HCT116 (cell line): ENCODE data around the gene RAB34. TPM values are rescaled to one million over a fixed set of nuclear protein-coding genes. Genes with fewer than 3 reads are reported as not detected.

Experiments
- ATAC-seq: fragments of 200-7000 bp; cut with Tn5 transposase; 2 replicates; pipeline ENCODE4 v1.9.1; 2020; ENCODE audit warnings: mild to moderate bottlenecking, moderate library complexity
- BruUV-seq: library from RNA; stranded (reverse); fragments of 400-500 nt; replicated peaks from 2 replicates; lab custom pipeline; 2021; lab: Mats Ljungman, UMichigan
- CTCF ChIA-PET: fragments of 300-600 bp; sonication (Branson Sonifier 250); formaldehyde crosslinking; loops from one replicate; lab custom pipeline; 2021; ENCODE audit warnings: antibody characterized with exemption; lab: Charles Lee
- POLR2A ChIA-PET: fragments of 300-600, 350-600 bp; sonication (Branson Sonifier 250); formaldehyde crosslinking; loops from one replicate; lab custom pipeline; 2021; ENCODE audit warnings: antibody characterized with exemption; lab: Charles Lee
- RAD21 ChIA-PET, 2 experiments: fragments of 300-600 bp; sonication (Branson Sonifier 250); formaldehyde crosslinking; loops; one replicate each; lab custom pipeline; 2023; ENCODE audit warnings: low total read pairs in 2 of 2; ENCODE audit not compliant: uncharacterized antibody in 2 of 2, unreplicated experiment in 2 of 2, low non-redundant PET in 1 of 2; lab: Charles Lee
- DNase-seq: peaks from one replicate; pipeline ENCODE4 v3.0.0-alpha.2; 2010; ENCODE audit warnings: low read depth, low spot score
- H2AFZ ChIP-seq: fragments of 200-600 bp; shearing (Covaris generic), sonication (generic); 2 replicates; pipeline ENCODE4 v1.6.1; 2017; ENCODE audit warnings: low read depth, mixed run types, mixed read lengths, antibody characterized with exemption, low read length; ENCODE audit not compliant: poor library complexity, severe bottlenecking
- H3K27ac ChIP-seq: 2 replicates; pipeline ENCODE4 v1.5.1; 2012; ENCODE audit warnings: low read depth, low read length
- H3K27me3 ChIP-seq: fragments of 200-600 bp; sonication (generic); 2 replicates; pipeline ENCODE4 v1.6.1; 2016; ENCODE audit warnings: mixed run types, low read length, mixed read lengths; ENCODE audit not compliant: insufficient read depth
- H3K36me3 ChIP-seq, 2 experiments: fragments of 200-500 bp in 1 of 2; fragments of 200-600 bp in 1 of 2; sonication (Bioruptor generic) in 1 of 2; sonication (generic) in 1 of 2; 2 replicates each; pipeline versions ENCODE4 v1.5.1 to v1.6.1; 2014 to 2016; ENCODE audit warnings: low read length in 2 of 2, inconsistent platforms in 1 of 2, mixed read lengths in 1 of 2, mixed run types in 1 of 2; ENCODE audit not compliant: insufficient read depth in 2 of 2, control insufficient read depth in 1 of 2
- H3K4me1 ChIP-seq, 2 experiments: fragments of 200-600 bp in 1 of 2; sonication (generic) in 1 of 2; 2 replicates each; pipeline versions ENCODE4 v1.5.1 to v1.6.1; 2012 to 2017; ENCODE audit warnings: low read length in 2 of 2, inconsistent platforms in 1 of 2, mild to moderate bottlenecking in 1 of 2, mixed read lengths in 1 of 2, mixed run types in 1 of 2, moderate library complexity in 1 of 2; ENCODE audit not compliant: insufficient read depth in 2 of 2, control insufficient read depth in 1 of 2
- H3K4me2 ChIP-seq: fragments of 200-600 bp; sonication (generic); 2 replicates; pipeline ENCODE4 v1.6.1; 2017; ENCODE audit warnings: mixed run types, low read length, mixed read lengths
- H3K4me3 ChIP-seq, 2 experiments: fragments of 200-600 bp in 1 of 2; sonication (generic) in 1 of 2; replicated peaks in 1 of 2; 2 replicates each; pipeline ENCODE4 v1.5.1; 2011 to 2016; ENCODE audit warnings: low read length in 2 of 2, control low read depth in 1 of 2, low read depth in 1 of 2, mild to moderate bottlenecking in 1 of 2, mixed read lengths in 1 of 2, mixed run types in 1 of 2
- H3K79me2 ChIP-seq: fragments of 200-600 bp; sonication (generic); 2 replicates; pipeline ENCODE4 v1.6.1; 2017; ENCODE audit warnings: mild to moderate bottlenecking, mixed run types, low read length, moderate library complexity, mixed read lengths; ENCODE audit not compliant: insufficient read depth
- H3K9ac ChIP-seq: fragments of 200-600 bp; sonication (generic); 2 replicates; pipeline ENCODE4 v1.6.1; 2016; ENCODE audit warnings: low read length, mixed read lengths
- H3K9me2 ChIP-seq: fragments of 200-600 bp; sonication (generic), shearing (Covaris generic); 2 replicates; pipeline ENCODE4 v1.6.1; 2017; ENCODE audit warnings: mixed run types, mild to moderate bottlenecking, moderate library complexity; ENCODE audit not compliant: insufficient read depth
- H3K9me3 ChIP-seq, 2 experiments: fragments of 200-500 bp in 1 of 2; fragments of 200-600 bp in 1 of 2; sonication (Bioruptor generic) in 1 of 2; sonication (generic) in 1 of 2; 2 replicates each; pipeline ENCODE4 v1.6.1; 2014 to 2017; ENCODE audit warnings: low read length in 2 of 2, mixed read lengths in 2 of 2, inconsistent platforms in 1 of 2, low read depth in 1 of 2, mild to moderate bottlenecking in 1 of 2, mixed run types in 1 of 2, moderate library complexity in 1 of 2; ENCODE audit not compliant: control insufficient read depth in 1 of 2, insufficient read depth in 1 of 2
- H4K20me1 ChIP-seq: fragments of 200-600 bp; sonication (generic), shearing (Covaris generic); 2 replicates; pipeline ENCODE4 v1.6.1; 2017; ENCODE audit warnings: mixed run types, mild to moderate bottlenecking, moderate library complexity; ENCODE audit not compliant: insufficient read depth
- ATF3 ChIP-seq: IDR thresholded peaks from 2 replicates; pipeline ENCODE4 v1.6.1; 2012
- CBX3 ChIP-seq: IDR thresholded peaks from 2 replicates; pipeline ENCODE4 v1.6.1; 2012; ENCODE audit warnings: low read depth
- CEBPB ChIP-seq: IDR thresholded peaks from 2 replicates; pipeline ENCODE4 v1.6.1; 2012; ENCODE audit warnings: low read depth
- CTCF ChIP-seq, 3 experiments: fragments of 200-600 bp in 1 of 3; sonication (generic) in 1 of 3; IDR thresholded peaks in 2 of 3; conservative IDR thresholded peaks in 1 of 3; 2 replicates each; pipeline ENCODE4 v1.5.1; 2012 to 2017; ENCODE audit warnings: low read depth in 2 of 3, low read length in 2 of 3, antibody characterized with exemption in 1 of 3, borderline replicate concordance in 1 of 3, control low read depth in 1 of 3, mild to moderate bottlenecking in 1 of 3, mixed read lengths in 1 of 3, mixed run types in 1 of 3, moderate library complexity in 1 of 3; ENCODE audit not compliant: insufficient read depth in 1 of 3
- EGR1 ChIP-seq: IDR thresholded peaks from 2 replicates; pipeline ENCODE4 v1.6.1; 2012; ENCODE audit warnings: low read depth
- ELF1 ChIP-seq: IDR thresholded peaks from 2 replicates; pipeline ENCODE4 v1.6.1; 2012; ENCODE audit warnings: low read depth, borderline replicate concordance
- EZH2phosphoT487 ChIP-seq: fragments of 200-600 bp; IDR thresholded peaks from 2 replicates; pipeline ENCODE4 v1.6.1; 2018; ENCODE audit warnings: antibody characterized with exemption, borderline replicate concordance
- FOSL1 ChIP-seq: IDR thresholded peaks from 2 replicates; pipeline ENCODE4 v1.6.1; 2012; ENCODE audit warnings: low read depth
- JUND ChIP-seq: IDR thresholded peaks from 2 replicates; pipeline ENCODE4 v1.6.1; 2012
- MAX ChIP-seq: IDR thresholded peaks from 2 replicates; pipeline ENCODE4 v1.6.1; 2012
- POLR2A ChIP-seq: IDR thresholded peaks from 2 replicates; pipeline ENCODE4 v1.7.0; 2011; ENCODE audit warnings: borderline replicate concordance; ENCODE audit not compliant: insufficient read depth, insufficient read length; ENCODE audit errors: extremely low read depth
- POLR2AphosphoS5 ChIP-seq: IDR thresholded peaks from 2 replicates; pipeline ENCODE4 v1.6.1; 2011; ENCODE audit warnings: mild to moderate bottlenecking, low read depth, low read length, moderate library complexity
- RAD21 ChIP-seq: IDR thresholded peaks from 2 replicates; pipeline ENCODE4 v1.6.1; 2012; ENCODE audit warnings: low read depth, mild to moderate bottlenecking
- REST ChIP-seq: IDR thresholded peaks from 2 replicates; pipeline ENCODE4 v1.6.1; 2012; ENCODE audit warnings: low read depth
- SIN3A ChIP-seq: IDR thresholded peaks from 2 replicates; pipeline ENCODE4 v1.6.1; 2012; ENCODE audit warnings: low read depth
- SP1 ChIP-seq: IDR thresholded peaks from 2 replicates; pipeline ENCODE4 v1.6.1; 2012; ENCODE audit warnings: low read depth
- SRF ChIP-seq: IDR thresholded peaks from 2 replicates; pipeline ENCODE4 v1.6.1; 2012; ENCODE audit warnings: low read depth
- YY1 ChIP-seq: IDR thresholded peaks from 2 replicates; pipeline ENCODE4 v1.6.1; 2011; ENCODE audit warnings: low read length, low read depth, moderate library complexity, mild to moderate bottlenecking; ENCODE audit not compliant: insufficient replicate concordance; ENCODE audit errors: extremely low read depth
- ZFX ChIP-seq: fragments of 450-650 bp; IDR thresholded peaks from 2 replicates; pipeline ENCODE4 v1.6.1; 2017
- ZNF274 ChIP-seq: fragments of 200-500 bp; sonication (Bioruptor generic); IDR thresholded peaks from 2 replicates; pipeline ENCODE4 v1.6.1; 2014; ENCODE audit warnings: mild to moderate bottlenecking, low read depth, low read length, inconsistent platforms
- intact Hi-C: fragments of 100-400 bp; cut with micrococcal nuclease; formaldehyde crosslinking; loops from 2 replicates; pipeline ENCODE4 v1.10.0; 2022
- total RNA-seq: library from RNA; stranded (reverse); gene quantifications from one replicate; pipeline ENCODE4 v1.2.1, GENCODE V29; 2021; ENCODE audit not compliant: unreplicated experiment

The RAB34 gene
- total RNA-seq, 1 experiment from 2014 or later, result 0.59 TPM

GRCh38 chr17:28728364-28729200 lies 10.9 kb upstream of the RAB34 start, which contains the start of gene NEK8:
NEK8 (plus strand) TSS chr17:28728788; CDS start chr17:28728814, 26 bp downstream.
- peak within 1 kb of the TSS; percentile 90 for H3K9ac ChIP-seq
- CTCF ChIA-PET, result interaction anchor here (0.7 to 5.2 kb wide), 15 partner anchors 9 to 388 kb away, joined by 4 to 207 read pairs (median 9); partner anchors contain the start of genes FLOT2, PHF12, RPL23A and TRAF4
- H3K27me3 ChIP-seq, result no peaks in the 10 kb centered on the region
- H3K9me3 ChIP-seq, result no peaks in the 10 kb centered on the region
- no TSS peak for BruUV-seq
- H3K9me2 ChIP-seq, result no peaks in the 10 kb centered on the region
- peak within 1 kb of the TSS; percentile 99 for H3K4me2 ChIP-seq
- RAD21 ChIA-PET, result interaction anchor here (0.8 to 3.3 kb wide), 6 partner anchors 14 to 151 kb away, joined by 3 to 28 read pairs (median 10); partner anchors contain the start of gene TRAF4 (in 1 of the 2)
- H3K4me3 ChIP-seq, result peak within 1 kb of the TSS; percentile 59 to 71
- H3K27ac ChIP-seq, result peak within 1 kb of the TSS; percentile 89
- POLR2A ChIA-PET, result interaction anchor here (1.0 to 5.4 kb wide), 12 partner anchors 9 to 448 kb away, joined by 3 to 149 read pairs (median 4); partner anchors contain the start of genes FLOT2, RPL23A and TRAF4
- peaks cover 2 to 8% of the 10 kb centered on the region in 2 experiments; a peak in 2 of 4 replicates for H3K36me3 ChIP-seq
- ATAC-seq, result peak; percentile 42
- DNase-seq, result peak; percentile 88
- TF ChIP-seq YY1, result no peak
- TF ChIP-seq FOSL1, result no peak
- TF ChIP-seq ATF3, result no peak
- no peak for TF ChIP-seq EGR1
- no peak for TF ChIP-seq REST
- TF ChIP-seq ZNF274, result no peak
- no peak for TF ChIP-seq EZH2phosphoT487
- peak; percentile 73 for TF ChIP-seq POLR2AphosphoS5
- TF ChIP-seq RAD21, result no peak
- peak; percentile 63; the same call in 1 of the 2 replicates for TF ChIP-seq SP1
- 0 out of 2 replicates have a peak, but pooled peaks have one; percentile 47 for TF ChIP-seq SIN3A
- peak; percentile 29; the same call in 1 of the 2 replicates for TF ChIP-seq ZFX
- no peak for TF ChIP-seq CTCF (IDR thresholded peaks at IDR 0.05 in 2 of 3, conservative IDR thresholded peaks at IDR 0.05 in 1 of 3; ENCODE audit: borderline replicate concordance in 1 of 3, insufficient read depth in 1 of 3, low read depth in 2 of 3, low read length in 2 of 3)
- TF ChIP-seq SRF, result no peak
- TF ChIP-seq POLR2A, result no peak
- TF ChIP-seq CEBPB, result no peak
- TF ChIP-seq ELF1, result no peak; the same call in 1 of the 2 replicates
- no peak for TF ChIP-seq JUND
- no peak for TF ChIP-seq CBX3
- TF ChIP-seq MAX, result peak; percentile 52; the same call in 1 of the 2 replicates
- intact Hi-C loops, result loop anchor here (5.0 kb wide), 1 partner anchor 384 kb away; no protein-coding TSS in a partner anchor
- H2AFZ ChIP-seq, result peak within 1 kb of the TSS; percentile 47
- H3K4me1 ChIP-seq, result peaks cover 26 to 58% of the 10 kb centered on the region in 2 experiments
- H4K20me1 ChIP-seq, result 0 out of 2 replicates have a peak, but pooled peaks cover 4% of the 10 kb centered on the region
- peaks cover 11% of the 10 kb centered on the region for H3K79me2 ChIP-seq
